Hepatocyte (in vitro differentiated cells): ENCODE data around the gene COL4A1. TPM values are rescaled to one million over a fixed set of nuclear protein-coding genes. Genes with fewer than 3 reads are reported as not detected.

Source experiments
- DNase-seq: peaks from one replicate; pipeline ENCODE4 v3.0.0-alpha.2; 2016; ENCODE audit warnings: low spot score
- H2AFZ ChIP-seq: fragments of 200-600 bp; sonication (generic); 2 replicates; pipeline ENCODE4 v1.6.0; 2016; ENCODE audit warnings: antibody characterized with exemption, mild to moderate bottlenecking
- H3K27ac ChIP-seq: fragments of 200-600 bp; sonication (generic); 2 replicates; pipeline ENCODE4 v1.5.1; 2016; ENCODE audit warnings: mild to moderate bottlenecking
- H3K27me3 ChIP-seq: fragments of 200-600 bp; sonication (generic); 2 replicates; pipeline ENCODE4 v1.6.1; 2016
- H3K36me3 ChIP-seq: fragments of 200-600 bp; sonication (generic); replicated peaks from 2 replicates; pipeline ENCODE4 v1.5.1; 2016; ENCODE audit warnings: low read depth; ENCODE audit not compliant: insufficient read depth
- H3K4me1 ChIP-seq: fragments of 200-600 bp; sonication (generic); 2 replicates; pipeline ENCODE4 v1.5.1; 2016; ENCODE audit warnings: mild to moderate bottlenecking, moderate library complexity; ENCODE audit not compliant: insufficient read depth
- H3K4me2 ChIP-seq: fragments of 200-600 bp; sonication (generic); 2 replicates; pipeline ENCODE4 v1.6.0; 2016
- H3K4me3 ChIP-seq: fragments of 200-600 bp; sonication (generic); 2 replicates; pipeline ENCODE4 v1.5.1; 2016; ENCODE audit warnings: mild to moderate bottlenecking
- H3K79me2 ChIP-seq: fragments of 200-600 bp; sonication (generic); 2 replicates; pipeline ENCODE4 v1.6.0; 2017; ENCODE audit warnings: mild to moderate bottlenecking
- H3K9me2 ChIP-seq: fragments of 200-600 bp; sonication (generic); replicated peaks from 2 replicates; pipeline ENCODE4 v1.6.0; 2017; ENCODE audit warnings: mild to moderate bottlenecking; ENCODE audit not compliant: insufficient read depth
- H3K9me3 ChIP-seq: fragments of 200-600 bp; sonication (generic); 2 replicates; pipeline ENCODE4 v1.5.1; 2016; ENCODE audit warnings: low read depth, mild to moderate bottlenecking
- H4K20me1 ChIP-seq: fragments of 200-600 bp; sonication (generic); 2 replicates; pipeline ENCODE4 v1.6.0; 2016; ENCODE audit warnings: mild to moderate bottlenecking; ENCODE audit not compliant: insufficient read depth, poor library complexity, severe bottlenecking
- CTCF ChIP-seq: fragments of 200-600 bp; sonication (generic); IDR thresholded peaks from 2 replicates; pipeline ENCODE4 v1.5.1; 2016; ENCODE audit warnings: antibody characterized with exemption, mild to moderate bottlenecking; ENCODE audit not compliant: poor library complexity
- EZH2 ChIP-seq: fragments of 200-600 bp; sonication (generic); IDR thresholded peaks from 2 replicates; pipeline ENCODE4 v1.6.1; 2016; ENCODE audit warnings: antibody characterized with exemption, mild to moderate bottlenecking, borderline replicate concordance
- EZH2phosphoT487 ChIP-seq: fragments of 200-600 bp; sonication (generic); IDR thresholded peaks from one replicate; pipeline ENCODE4 v1.6.1; 2018; ENCODE audit warnings: antibody characterized with exemption, mild to moderate bottlenecking, low read depth, moderate library complexity; ENCODE audit not compliant: unreplicated experiment, severe bottlenecking
- WGBS: methylation state at CpG from one replicate; pipeline ENCODE4 v1.1.6; 2016; ENCODE audit warnings: low lambda C conversion rate; ENCODE audit errors: missing lambda C conversion rate; 5-methylcytosine and 5-hydroxymethylcytosine counted together
- polyA plus RNA-seq: library from polyadenylated mRNA; unstranded; fragments of >200 nt; fragmentation: Nextera tagmentation; extraction: Ambion mirVana; gene quantifications from 2 replicates; pipeline ENCODE4 v1.2.1, GENCODE V29; 2016
- total RNA-seq: library from RNA; depleted of rRNA; stranded (reverse); fragments of >200 nt; gene quantifications from 2 replicates; pipeline ENCODE4 v1.2.3, GENCODE V29; 2014

Gene COL4A1
- total and polyA plus RNA-seq, 2 experiments from 2014 or later, result 138 to 269 TPM

- Histone ChIP-seq H3K79me2 (no peaks in the 10 kb centered on the region), H3K27me3 (no peaks in the 10 kb centered on the region), H3K27ac (peak overlapping the region; percentile 73), H3K4me2 (no peak overlapping the region), H3K36me3 (no peaks in the 10 kb centered on the region), H3K9me3 (no peaks in the 10 kb centered on the region), H2AFZ (no peak overlapping the region), H3K9me2 (no peaks in the 10 kb centered on the region), H3K4me3 (no peak overlapping the region), H4K20me1 (no peaks in the 10 kb centered on the region), H3K4me1 (peaks cover 7% of the 10 kb centered on the region)
- 86% methylated on average over 10 of the region's 10 CpGs for WGBS
- TF ChIP-seq CTCF, result no peak
- TF ChIP-seq EZH2phosphoT487, result no peak
- TF ChIP-seq EZH2, result no peak
- DNase-seq, result no peak
These were observed 90.4 kb downstream of the COL4A1 start for GRCh38 chr13:110216398-110217041.

GRCh38 chr13:110216006-110216397 lies 91.0 kb downstream of the COL4A1 start:
- no peak for DNase-seq
- H3K79me2 ChIP-seq, result no peaks in the 10 kb centered on the region
- peaks cover 7% of the 10 kb centered on the region for H3K4me1 ChIP-seq
- no peaks in the 10 kb centered on the region for H3K9me3 ChIP-seq
- H4K20me1 ChIP-seq, result no peaks in the 10 kb centered on the region
- H3K4me3 ChIP-seq, result no peak overlapping the region
- no peak overlapping the region for H2AFZ ChIP-seq
- no peaks in the 10 kb centered on the region for H3K27me3 ChIP-seq
- TF ChIP-seq EZH2 (no peak), EZH2phosphoT487 (no peak), CTCF (no peak)
- H3K27ac ChIP-seq, result peak overlapping the region; percentile 73
- peak overlapping the region; percentile 17 for H3K4me2 ChIP-seq
- no peaks in the 10 kb centered on the region for H3K36me3 ChIP-seq
- no peaks in the 10 kb centered on the region for H3K9me2 ChIP-seq
- WGBS, result 73% methylated on average over 4 of the region's 4 CpGs

GRCh38 chr13:110215606-110216005 lies 91.4 kb downstream of the COL4A1 start:
- Histone ChIP-seq H4K20me1 (no peaks in the 10 kb centered on the region), H2AFZ (no peak overlapping the region), H3K9me2 (no peaks in the 10 kb centered on the region), H3K9me3 (no peaks in the 10 kb centered on the region), H3K36me3 (no peaks in the 10 kb centered on the region), H3K79me2 (no peaks in the 10 kb centered on the region), H3K4me2 (peak overlapping the region; percentile 17), H3K27ac (peak overlapping the region; percentile 73), H3K27me3 (no peaks in the 10 kb centered on the region), H3K4me1 (peaks cover 7% of the 10 kb centered on the region), H3K4me3 (no peak overlapping the region)
- 53% methylated on average over 7 of the region's 7 CpGs for WGBS
- DNase-seq, result no peak
- TF ChIP-seq CTCF, result no peak
- TF ChIP-seq EZH2, result no peak
- TF ChIP-seq EZH2phosphoT487, result no peak
